Kidney (tissue), 14 donors: Measurements from ENCODE around the gene KLK7. TPM values are rescaled to one million over a fixed set of nuclear protein-coding genes. Genes with fewer than 3 reads are reported as not detected.

Source experiments
- DNase-seq, 5 donors: peaks; one replicate each; pipeline ENCODE4 v3.0.0-alpha.2; 2013 to 2020
- FAIRE-seq: peaks from 2 replicates; lab custom pipeline; 2012; peaks lifted over from hg19 to GRCh38; lab: Jason Lieb, UNC
- H3K27ac ChIP-seq, 2 donors: one replicate each; pipeline ENCODE4 v1.7.0; 2013; ENCODE audit warnings: low read depth in 2 of 2, low read length in 2 of 2, inconsistent platforms in 1 of 2
- H3K27me3 ChIP-seq: one replicate; pipeline ENCODE4 v1.7.1; 2013; ENCODE audit warnings: low read length, inconsistent platforms; ENCODE audit not compliant: control insufficient read depth, insufficient read depth
- H3K36me3 ChIP-seq, 3 donors: one replicate each; pipeline versions ENCODE4 v1.7.0 to v1.7.1; 2013; ENCODE audit warnings: low read length in 3 of 3, control low read depth in 1 of 3, inconsistent platforms in 1 of 3; ENCODE audit not compliant: insufficient read depth in 3 of 3, control insufficient read depth in 2 of 3
- H3K4me1 ChIP-seq, 3 donors: one replicate each; pipeline versions ENCODE4 v1.7.0 to v1.7.1; 2013; ENCODE audit warnings: low read length in 3 of 3, inconsistent platforms in 1 of 3, low read depth in 1 of 3; ENCODE audit not compliant: control insufficient read depth in 2 of 3, insufficient read depth in 2 of 3
- H3K4me3 ChIP-seq, 3 donors: one replicate each; pipeline versions ENCODE4 v1.7.0 to v1.8.1; 2013; ENCODE audit warnings: low read length in 3 of 3, control low read depth in 1 of 3, inconsistent platforms in 1 of 3
- H3K9ac ChIP-seq, 3 donors: one replicate each; pipeline versions ENCODE4 v1.7.0 to v1.7.1; 2013; ENCODE audit warnings: low read length in 3 of 3, control low read depth in 1 of 3, inconsistent platforms in 1 of 3
- H3K9me3 ChIP-seq, 3 donors: one replicate each; pipeline versions ENCODE4 v1.7.0 to v1.7.1; 2013; ENCODE audit warnings: low read length in 3 of 3, control low read depth in 1 of 3, inconsistent platforms in 1 of 3; ENCODE audit not compliant: control insufficient read depth in 2 of 3, insufficient read depth in 1 of 3
- intact Hi-C: fragments of 100-400 bp; cut with DNase I; formaldehyde crosslinking; loops from one replicate; pipeline ENCODE4 v1.11.1; 2022
- polyA plus RNA-seq: library from polyadenylated mRNA; stranded (reverse); fragments of 350-450 nt; fragmentation: Illumina TruSeq; extraction: RNeasy Lipid Tissue Mini Kit (QIAGEN cat#74804); gene quantifications from one replicate; pipeline ENCODE4 v1.2.3, GENCODE V29; 2014; ENCODE audit warnings: low read depth, low replicate concordance; ENCODE audit not compliant: insufficient read depth
- total RNA-seq: library from RNA; stranded (reverse); fragmentation: NEBNext Ultra II Directional; extraction: Animal tissue kit (Norgen Biotek cat#: 25700); gene quantifications from one replicate; pipeline ENCODE4 v1.2.1, GENCODE V29; 2021
- TF ChIP-seq, protein P1 (sequence below): IDR thresholded peaks from 3 replicates; pipeline ENCODE4 v1.5.1; 2012; ENCODE audit warnings: mild to moderate bottlenecking, moderate library complexity, borderline replicate concordance; ENCODE audit not compliant: insufficient read depth; ENCODE audit errors: extremely low read depth
- donor health status: control.
- donor health status: control.
- donor health status: control.
- donor health status: control.
- donor health status: control.
- donor health status: DM: yes; HTN: yes; CAD: no.
- donor health status: Normal renal cell carcinoma (clear cell type).

KLK7 gene
- total and polyA plus RNA-seq, 2 donors from 2014 or later: 1.0 to 22.5 TPM

DNA sequence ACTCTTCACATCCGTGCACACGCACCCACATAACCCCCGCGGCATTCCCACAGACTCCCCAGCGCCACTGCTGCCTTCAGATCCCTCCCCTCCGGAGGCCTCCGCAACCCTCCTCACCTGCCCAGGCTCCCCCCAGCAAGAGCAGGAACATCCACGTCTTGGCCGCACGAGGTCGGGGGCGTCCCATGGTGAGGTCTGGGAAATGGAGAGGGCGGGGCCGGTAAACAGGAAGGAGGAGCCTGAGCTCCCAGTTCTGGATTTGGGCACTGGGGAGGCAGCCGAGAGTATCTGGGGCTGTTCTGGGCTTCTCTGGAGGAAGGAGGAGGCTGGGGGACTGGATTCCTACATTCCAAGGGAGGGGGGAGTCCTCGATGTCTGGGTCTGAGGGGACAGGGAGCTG lies 17.3 kb upstream of the KLK7 start:
- TF ChIP-seq, protein P1, sequence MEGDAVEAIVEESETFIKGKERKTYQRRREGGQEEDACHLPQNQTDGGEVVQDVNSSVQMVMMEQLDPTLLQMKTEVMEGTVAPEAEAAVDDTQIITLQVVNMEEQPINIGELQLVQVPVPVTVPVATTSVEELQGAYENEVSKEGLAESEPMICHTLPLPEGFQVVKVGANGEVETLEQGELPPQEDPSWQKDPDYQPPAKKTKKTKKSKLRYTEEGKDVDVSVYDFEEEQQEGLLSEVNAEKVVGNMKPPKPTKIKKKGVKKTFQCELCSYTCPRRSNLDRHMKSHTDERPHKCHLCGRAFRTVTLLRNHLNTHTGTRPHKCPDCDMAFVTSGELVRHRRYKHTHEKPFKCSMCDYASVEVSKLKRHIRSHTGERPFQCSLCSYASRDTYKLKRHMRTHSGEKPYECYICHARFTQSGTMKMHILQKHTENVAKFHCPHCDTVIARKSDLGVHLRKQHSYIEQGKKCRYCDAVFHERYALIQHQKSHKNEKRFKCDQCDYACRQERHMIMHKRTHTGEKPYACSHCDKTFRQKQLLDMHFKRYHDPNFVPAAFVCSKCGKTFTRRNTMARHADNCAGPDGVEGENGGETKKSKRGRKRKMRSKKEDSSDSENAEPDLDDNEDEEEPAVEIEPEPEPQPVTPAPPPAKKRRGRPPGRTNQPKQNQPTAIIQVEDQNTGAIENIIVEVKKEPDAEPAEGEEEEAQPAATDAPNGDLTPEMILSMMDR: no peak
- no peak overlapping the region for H3K9ac ChIP-seq
- no peak for FAIRE-seq

DNA sequence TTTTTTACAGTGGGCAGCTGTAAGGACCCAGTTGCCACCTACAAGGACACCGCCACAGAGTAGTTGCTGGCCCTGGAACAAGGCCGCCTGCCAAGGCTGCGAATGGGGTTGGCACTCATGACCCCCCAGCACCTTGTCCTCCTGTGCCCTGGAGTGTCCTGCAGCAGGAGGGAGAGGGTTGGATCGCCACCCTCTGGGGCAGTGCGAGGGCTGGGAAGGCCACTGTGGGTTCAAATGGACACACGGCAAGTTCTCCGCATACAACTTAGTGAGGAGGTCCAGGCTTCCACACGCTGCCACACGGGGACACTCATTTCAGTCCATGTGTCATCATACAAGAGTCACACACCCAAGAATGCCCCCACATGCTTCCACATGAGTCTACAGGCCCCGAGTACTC lies 16.7 kb upstream of the KLK7 start:
- TF ChIP-seq, protein P1: no peak
- H3K9me3 ChIP-seq: no peaks in the 10 kb centered on the region
- no peaks in the 10 kb centered on the region for H3K36me3 ChIP-seq
- intact Hi-C loops: no loop called here
- FAIRE-seq (no peak), DNase-seq (no peak)
- H3K27ac ChIP-seq: no peak overlapping the region
- no peak overlapping the region for H3K9ac ChIP-seq
- H3K4me3 ChIP-seq: no peak overlapping the region
- H3K27me3 ChIP-seq: no peaks in the 10 kb centered on the region
- H3K4me1 ChIP-seq: no peaks in the 10 kb centered on the region

More for the DNA sequence above, 17.3 kb upstream of the KLK7 start:
- peak in 3 of 5 donors; percentile 41 to 51 (median 49) for DNase-seq
- Histone ChIP-seq H3K27ac (no peak overlapping the region), H3K4me3 (no peak overlapping the region), H3K36me3 (no peaks in the 10 kb centered on the region), H3K27me3 (no peaks in the 10 kb centered on the region), H3K4me1 (no peaks in the 10 kb centered on the region), H3K9me3 (no peaks in the 10 kb centered on the region)
- intact Hi-C loops: no loop called here

DNA sequence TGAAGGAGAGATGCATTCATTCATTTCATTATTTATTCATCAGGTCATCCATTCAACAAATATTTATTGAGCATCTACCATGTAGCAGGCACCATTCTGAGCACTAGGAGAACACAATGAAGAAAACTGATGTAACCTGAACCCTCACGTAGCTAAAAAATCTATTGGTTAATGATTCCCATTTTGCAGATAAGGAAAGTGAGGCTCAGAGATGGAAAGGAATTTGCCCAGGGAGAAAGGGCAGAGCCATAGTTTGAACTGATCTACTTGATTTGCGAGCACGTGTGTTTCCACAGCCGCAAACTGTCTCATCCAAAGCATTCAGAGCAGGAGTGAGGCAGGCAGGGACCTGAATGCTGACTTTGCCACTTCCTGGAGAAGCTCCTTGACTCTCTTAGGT lies 15.0 kb upstream of the KLK7 start:
- no peaks in the 10 kb centered on the region for H3K9me3 ChIP-seq
- DNase-seq: no peak
- H3K27me3 ChIP-seq: no peaks in the 10 kb centered on the region
- TF ChIP-seq, protein P1: no peak
- intact Hi-C loops: no loop called here
- H3K9ac ChIP-seq: no peak overlapping the region
- H3K4me3 ChIP-seq: no peak overlapping the region
- H3K4me1 ChIP-seq: no peaks in the 10 kb centered on the region
- no peak overlapping the region for H3K27ac ChIP-seq
- no peaks in the 10 kb centered on the region for H3K36me3 ChIP-seq
- FAIRE-seq: no peak

DNA sequence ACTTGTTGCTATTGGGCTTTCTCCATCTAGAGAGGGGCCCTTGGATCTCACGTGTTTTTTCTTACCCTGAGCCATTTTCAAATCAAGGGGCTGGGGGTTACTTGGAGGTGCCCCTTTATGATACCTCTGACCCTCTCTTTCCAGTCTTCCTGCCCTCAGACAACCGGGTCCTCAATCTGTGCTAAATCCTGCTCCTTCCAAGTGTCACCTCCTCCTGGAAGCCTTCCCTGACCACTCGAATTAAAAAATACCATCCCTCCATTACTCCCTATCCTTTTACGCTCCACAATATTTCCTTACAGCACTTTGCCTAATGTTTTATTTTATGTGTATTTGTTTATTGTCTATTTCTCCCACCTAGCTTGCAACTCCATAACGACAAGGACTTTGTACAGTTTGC lies 14.3 kb upstream of the KLK7 start:
- Histone ChIP-seq H3K36me3 (no peaks in the 10 kb centered on the region), H3K4me1 (no peaks in the 10 kb centered on the region), H3K9ac (no peak overlapping the region), H3K27me3 (no peaks in the 10 kb centered on the region), H3K4me3 (no peak overlapping the region), H3K27ac (no peak overlapping the region), H3K9me3 (no peaks in the 10 kb centered on the region)
- intact Hi-C loops: no loop called here
- no peak for FAIRE-seq
- no peak for DNase-seq
- TF ChIP-seq, protein P1: no peak
